HG03196 (cell line): ENCODE results near the gene DPP6.

Experiments
- ATAC-seq: cut with Tn5 transposase; IDR thresholded peaks from one replicate; pipeline ENCODE4 v1.9.1; 2021; ENCODE audit not compliant: unreplicated experiment

Gene DPP6

GRCh38 chr7:154844955-154845354 is 792.8 kb downstream of the DPP6 start:
- ATAC-seq: no peak

- ATAC-seq: no peak
Measured at GRCh38 chr7:154848464-154848863, 796.3 kb downstream of the DPP6 start.

- ATAC-seq: no peak
Measured at GRCh38 chr7:154852205-154852604, 800.0 kb downstream of the DPP6 start.

GRCh38 chr7:154853063-154853726 is 801.0 kb downstream of the DPP6 start:
- no peak for ATAC-seq

- no peak for ATAC-seq
Measured at GRCh38 chr7:154853727-154854095, 801.5 kb downstream of the DPP6 start.

GRCh38 chr7:154854836-154855235 is 802.6 kb downstream of the DPP6 start:
- ATAC-seq: no peak

- ATAC-seq: no peak
Measured at GRCh38 chr7:154855366-154855765, 803.2 kb downstream of the DPP6 start.

GRCh38 chr7:154856733-154857132 is 804.5 kb downstream of the DPP6 start:
- ATAC-seq: no peak

GRCh38 chr7:154857240-154857639 is 805.0 kb downstream of the DPP6 start:
- ATAC-seq: no peak

GRCh38 chr7:154857728-154858681 is 805.8 kb downstream of the DPP6 start:
- no peak for ATAC-seq

GRCh38 chr7:154858836-154859537 is 806.8 kb downstream of the DPP6 start:
- no peak for ATAC-seq

- ATAC-seq: no peak
Measured at GRCh38 chr7:154859747-154860620, 807.8 kb downstream of the DPP6 start.

- no peak for ATAC-seq
Measured at GRCh38 chr7:154860621-154861375, 808.6 kb downstream of the DPP6 start.

GRCh38 chr7:154861589-154861988 is 809.4 kb downstream of the DPP6 start:
- ATAC-seq: no peak

- ATAC-seq: no peak
Measured at GRCh38 chr7:154862153-154862791, 810.1 kb downstream of the DPP6 start.

- ATAC-seq: no peak
Measured at GRCh38 chr7:154863766-154864522, 811.7 kb downstream of the DPP6 start.

GRCh38 chr7:154864523-154864891 is 812.3 kb downstream of the DPP6 start:
- no peak for ATAC-seq

GRCh38 chr7:154865984-154866685 is 813.9 kb downstream of the DPP6 start:
- ATAC-seq: no peak
